Liver (tissue), 9 donors: ENCODE measurements around the gene PRAMEF2. TPM values are rescaled to one million over a fixed set of nuclear protein-coding genes. Genes with fewer than 3 reads are reported as not detected.
"Not testable (repeated sequence)": the region's sequence is repeated elsewhere in the genome, so short reads cannot be mapped to it uniquely, and the experiment has no call there.

ENCODE experiments used
- DNase-seq: peaks from one replicate; pipeline ENCODE4 v3.0.0-alpha.2; 2017; ENCODE audit warnings: low spot score
- H3K27ac ChIP-seq, 2 donors: one replicate each; pipeline ENCODE4 v1.7.0; 2013; ENCODE audit warnings: inconsistent platforms in 2 of 2, low read length in 2 of 2, control low read depth in 1 of 2, low read depth in 1 of 2, mild to moderate bottlenecking in 1 of 2
- H3K27me3 ChIP-seq, 4 donors: one replicate each; pipeline versions ENCODE4 v1.6.1 to v1.7.0; 2013; ENCODE audit warnings: low read length in 3 of 4, inconsistent platforms in 1 of 4, mild to moderate bottlenecking in 1 of 4, moderate library complexity in 1 of 4; ENCODE audit not compliant: control insufficient read depth in 4 of 4, insufficient read depth in 4 of 4
- H3K36me3 ChIP-seq, 4 donors: one replicate each; pipeline versions ENCODE4 v1.6.1 to v1.7.0; 2013; ENCODE audit warnings: low read length in 3 of 4, mild to moderate bottlenecking in 3 of 4, low read depth in 1 of 4, moderate library complexity in 1 of 4; ENCODE audit not compliant: control insufficient read depth in 4 of 4, insufficient read depth in 3 of 4
- H3K4me1 ChIP-seq, 4 donors: one replicate each; pipeline versions ENCODE4 v1.6.1 to v1.7.0; 2013; ENCODE audit warnings: low read length in 3 of 4, mild to moderate bottlenecking in 3 of 4, moderate library complexity in 1 of 4; ENCODE audit not compliant: control insufficient read depth in 4 of 4, insufficient read depth in 4 of 4
- H3K4me3 ChIP-seq, 3 donors: one replicate each; pipeline versions ENCODE4 v1.6.1 to v1.7.0; 2013; ENCODE audit warnings: low read length in 3 of 3, control low read depth in 1 of 3, low read depth in 1 of 3, mild to moderate bottlenecking in 1 of 3
- H3K9ac ChIP-seq, 2 donors: one replicate each; pipeline ENCODE4 v1.7.0; 2013; ENCODE audit warnings: low read length in 2 of 2, mild to moderate bottlenecking in 2 of 2, moderate library complexity in 2 of 2, control low read depth in 1 of 2, low read depth in 1 of 2
- H3K9me3 ChIP-seq, 4 donors: one replicate each; pipeline versions ENCODE4 v1.6.1 to v1.7.0; 2013; ENCODE audit warnings: low read length in 3 of 4; ENCODE audit not compliant: control insufficient read depth in 4 of 4
- ATF3 ChIP-seq: IDR thresholded peaks from 2 replicates; pipeline ENCODE4 v1.6.1; 2016; ENCODE audit warnings: antibody characterized with exemption
- CTCF ChIP-seq: fragments of 150-350 bp; IDR thresholded peaks from 2 replicates; pipeline ENCODE4 v1.5.1; 2017; ENCODE audit warnings: improper control_type of control experiment, low read depth, low read length; ENCODE audit not compliant: missing input control
- EGR1 ChIP-seq, 2 donors: IDR thresholded peaks; 2 replicates each; pipeline ENCODE4 v1.6.1; 2016 to 2018; ENCODE audit warnings: antibody characterized with exemption in 2 of 2, low read depth in 2 of 2
- GABPA ChIP-seq, 2 donors: IDR thresholded peaks in 1 of 2; conservative IDR thresholded peaks in 1 of 2; 2 replicates each; pipeline ENCODE4 v1.6.1; 2016; ENCODE audit warnings: antibody characterized with exemption in 2 of 2, mild to moderate bottlenecking in 1 of 2, moderate library complexity in 1 of 2
- HNF4A ChIP-seq, 2 donors: conservative IDR thresholded peaks; 2 replicates each; pipeline ENCODE4 v1.6.1; 2016; ENCODE audit warnings: antibody characterized with exemption in 2 of 2, mild to moderate bottlenecking in 2 of 2
- HNF4G ChIP-seq: IDR thresholded peaks from 2 replicates; pipeline ENCODE4 v1.6.1; 2016; ENCODE audit warnings: antibody characterized with exemption
- JUND ChIP-seq, 2 donors: IDR thresholded peaks; 2 replicates each; pipeline ENCODE4 v1.6.1; 2016; ENCODE audit warnings: antibody characterized with exemption in 2 of 2
- MAX ChIP-seq: IDR thresholded peaks from 2 replicates; pipeline ENCODE4 v1.6.1; 2016; ENCODE audit warnings: antibody characterized with exemption
- NR2F2 ChIP-seq: IDR thresholded peaks from 2 replicates; pipeline ENCODE4 v1.6.1; 2016; ENCODE audit warnings: antibody characterized with exemption
- RAD21 ChIP-seq, 2 donors: IDR thresholded peaks; 2 replicates each; pipeline ENCODE4 v1.6.1; 2016; ENCODE audit warnings: antibody characterized with exemption in 2 of 2, mild to moderate bottlenecking in 2 of 2
- REST ChIP-seq: IDR thresholded peaks from 2 replicates; pipeline ENCODE4 v1.6.1; 2016; ENCODE audit warnings: antibody characterized with exemption, mild to moderate bottlenecking
- RXRA ChIP-seq, 2 donors: IDR thresholded peaks; 2 replicates each; pipeline ENCODE4 v1.6.1; 2017 to 2018; ENCODE audit warnings: antibody characterized with exemption in 2 of 2, mild to moderate bottlenecking in 1 of 2
- TAF1 ChIP-seq: conservative IDR thresholded peaks from 2 replicates; pipeline ENCODE4 v1.6.1; 2016; ENCODE audit warnings: antibody characterized with exemption, mild to moderate bottlenecking
- ZBTB33 ChIP-seq: IDR thresholded peaks from 2 replicates; pipeline ENCODE4 v1.6.1; 2016; ENCODE audit warnings: antibody characterized with exemption
- WGBS: extraction: QIAGEN DNeasy Blood & Tissue Kit; methylation state at CpG from one replicate; pipeline ENCODE4 v1.1.7; 2013; 5-methylcytosine and 5-hydroxymethylcytosine counted together
- polyA plus RNA-seq, 2 donors: library from polyadenylated mRNA; stranded (reverse) in 1 of 2; unstranded in 1 of 2; fragments of 200-250 nt in 1 of 2; fragments of >200 nt in 1 of 2; fragmentation: Nextera tagmentation in 1 of 2; extraction: Ambion mirVana in 1 of 2; gene quantifications; one replicate each; pipeline versions ENCODE4 v1.2.1 to v1.2.3, GENCODE V29; 2013 to 2015
- total RNA-seq, 2 donors: library from RNA; depleted of rRNA; stranded (reverse); fragments of >200 nt; gene quantifications; one replicate each; pipeline ENCODE4 v1.2.3, GENCODE V29; 2014
- donor health status: healthy.
- donor health status: healthy.
- donor health status: healthy.
- donor health status: healthy.
- donor health status: healthy.

PRAMEF2 gene
- total and polyA plus RNA-seq, 4 donors, result not detected

- no peak overlapping the region for H3K9ac ChIP-seq
- no peaks in the 10 kb centered on the region for H3K4me1 ChIP-seq
- DNase-seq, result no peak
- no peaks in the 10 kb centered on the region for H3K9me3 ChIP-seq
- TF ChIP-seq EGR1 (IDR thresholded peaks at IDR 0.05; ENCODE audit: low read depth in 2 of 2) (no peak), ZBTB33 (no peak), ATF3 (no peak), GABPA (IDR thresholded peaks at IDR 0.05 in 1 of 2, conservative IDR thresholded peaks at IDR 0.05 in 1 of 2) (no peak), MAX (no peak), JUND (IDR thresholded peaks at IDR 0.05) (no peak), HNF4G (no peak), TAF1 (no peak), CTCF (no peak), REST (no peak), HNF4A (conservative IDR thresholded peaks at IDR 0.05) (no peak), RXRA (IDR thresholded peaks at IDR 0.05) (no peak), NR2F2 (no peak), RAD21 (IDR thresholded peaks at IDR 0.05) (no peak)
- H3K27me3 ChIP-seq, result peaks cover 0 to under 1% (median 0%) of the 10 kb centered on the region in 4 donors
- no peak overlapping the region for H3K4me3 ChIP-seq
- WGBS, result 55% methylated on average over 2 of the region's 2 CpGs
- H3K36me3 ChIP-seq, result no peaks in the 10 kb centered on the region
- H3K27ac ChIP-seq, result no peak overlapping the region
Observed at GRCh38 chr1:12811409-12811784, 45.5 kb upstream of the PRAMEF2 start.

- not testable (repeated sequence) for H3K9me3 ChIP-seq, H3K4me1 ChIP-seq, H3K4me3 ChIP-seq, DNase-seq, H3K36me3 ChIP-seq, H3K27ac ChIP-seq, H3K9ac ChIP-seq, H3K27me3 ChIP-seq
- WGBS, result 67% methylated on average over 6 of the region's 6 CpGs
Observed at GRCh38 chr1:12819061-12819460, 37.8 kb upstream of the PRAMEF2 start.

- H3K27me3 ChIP-seq, H3K9me3 ChIP-seq, H3K36me3 ChIP-seq, DNase-seq, H3K9ac ChIP-seq, H3K27ac ChIP-seq, H3K4me3 ChIP-seq, H3K4me1 ChIP-seq: not testable (repeated sequence)
- WGBS, result 59% methylated on average over 3 of the region's 3 CpGs
Observed at GRCh38 chr1:12831310-12831709, 25.6 kb upstream of the PRAMEF2 start, which contains the start of gene PRAMEF11. TSS of gene PRAMEF11 (minus strand) at chr1:12831410. CDS start at chr1:12828789, 2,621 bp downstream.

GRCh38 chr1:12833251-12833650 lies 23.6 kb upstream of the PRAMEF2 start:
- 46% methylated on average over 2 of the region's 2 CpGs for WGBS
- H3K27me3 ChIP-seq, H3K4me3 ChIP-seq, H3K36me3 ChIP-seq, DNase-seq, H3K4me1 ChIP-seq, H3K9ac ChIP-seq, H3K9me3 ChIP-seq, H3K27ac ChIP-seq: not testable (repeated sequence)
